Measurements from ENCODE around the gene IGSF3.
"Not testable (repeated sequence)": the region's sequence is repeated elsewhere in the genome, so short reads cannot be mapped to it uniquely, and the experiment has no call there.

IGSF3 gene

GRCh38 chr1:116684575-116684974, 17.0 kb upstream of the IGSF3 start:
- DNase-seq, result no peak

GRCh38 chr1:116682641-116683221, 15.2 kb upstream of the IGSF3 start:
- DNase-seq, result no peak

DNA sequence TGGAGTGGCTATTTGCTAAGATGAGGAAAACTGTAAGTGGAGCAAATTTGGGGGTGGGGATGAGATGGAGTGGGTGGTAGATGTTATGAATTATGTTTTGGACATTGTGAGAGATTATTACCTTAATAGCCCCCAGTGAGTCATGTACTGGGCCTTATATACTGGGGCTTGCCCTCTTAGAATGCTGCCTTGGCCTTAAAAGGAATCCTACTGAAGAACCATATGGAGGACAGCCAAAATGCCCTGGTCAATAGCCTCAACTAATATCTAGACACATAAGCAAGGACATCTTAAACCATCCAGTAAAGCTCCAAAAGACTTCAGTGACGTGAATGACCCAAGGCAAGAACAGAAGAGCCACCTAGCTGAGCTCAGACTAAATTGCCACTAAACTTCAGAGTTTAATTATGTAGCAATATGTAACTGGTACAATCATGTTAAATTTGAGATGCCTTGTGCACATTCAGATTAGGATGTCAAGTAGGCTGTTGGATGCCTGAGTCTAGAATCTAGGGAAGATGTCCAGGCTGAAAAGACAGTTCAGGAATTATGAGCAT, 13.9 kb upstream of the IGSF3 start:
- no peak for DNase-seq

DNA sequence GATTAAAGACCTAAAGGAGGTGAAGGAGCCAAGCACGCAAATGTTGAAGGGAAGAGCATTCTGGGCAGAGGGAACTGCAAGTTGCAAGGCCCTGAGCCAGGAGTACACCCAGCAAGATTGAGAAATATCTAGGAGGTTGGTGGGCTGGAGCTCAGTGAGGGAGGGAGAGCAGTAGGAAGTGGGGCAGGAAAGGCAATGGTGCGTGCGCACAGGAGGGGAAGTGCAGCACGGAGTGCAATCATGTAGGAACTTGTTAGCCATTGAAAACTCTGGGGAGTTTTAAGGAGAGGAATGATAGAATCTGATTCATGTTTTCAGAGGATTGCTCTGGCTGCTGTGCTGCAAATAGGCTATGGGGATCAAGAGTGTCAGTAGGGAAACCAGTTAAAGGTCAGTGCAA, 13.2 kb upstream of the IGSF3 start:
- DNase-seq, result no peak

GRCh38 chr1:116679828-116680628, 12.5 kb upstream of the IGSF3 start:
- DNase-seq, result no peak

GRCh38 chr1:116679091-116679827, 11.7 kb upstream of the IGSF3 start:
- DNase-seq, result no peak

GRCh38 chr1:116678732-116679090, 11.2 kb upstream of the IGSF3 start:
- no peak for DNase-seq

DNA sequence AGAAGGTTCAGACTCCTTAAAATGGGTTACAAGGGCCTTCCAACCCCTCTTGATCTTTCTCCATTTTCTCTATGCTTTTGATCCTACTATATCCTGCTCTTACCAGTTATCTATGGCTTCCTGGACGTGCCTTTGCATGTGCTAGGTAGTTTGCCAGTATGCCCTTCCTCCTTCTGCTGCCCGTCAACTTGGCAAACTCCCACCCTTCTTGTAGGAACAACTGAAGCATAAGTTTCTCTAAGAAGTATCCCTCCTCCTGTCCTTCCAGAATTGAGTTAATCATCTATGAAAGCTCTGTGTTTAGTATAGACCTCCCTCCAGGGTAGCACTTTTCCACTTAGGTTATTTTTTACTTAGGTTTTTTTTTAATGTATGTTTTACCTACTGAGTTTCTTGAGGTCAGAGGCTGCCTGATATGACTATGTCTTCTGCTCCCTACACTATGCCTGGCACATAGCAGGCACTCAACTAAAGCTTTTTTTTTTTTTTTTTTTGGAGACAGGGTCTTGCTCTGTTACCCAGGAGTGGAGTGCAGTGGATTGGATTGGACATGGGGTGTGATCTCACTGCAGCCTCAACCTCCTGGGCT, 10.0 kb upstream of the IGSF3 start:
- DNase-seq, result no peak

- no peak for DNase-seq
Measured at GRCh38 chr1:116676291-116676690, 8.8 kb upstream of the IGSF3 start.

GRCh38 chr1:116674751-116675150, 7.2 kb upstream of the IGSF3 start:
- DNase-seq, result no peak

DNA sequence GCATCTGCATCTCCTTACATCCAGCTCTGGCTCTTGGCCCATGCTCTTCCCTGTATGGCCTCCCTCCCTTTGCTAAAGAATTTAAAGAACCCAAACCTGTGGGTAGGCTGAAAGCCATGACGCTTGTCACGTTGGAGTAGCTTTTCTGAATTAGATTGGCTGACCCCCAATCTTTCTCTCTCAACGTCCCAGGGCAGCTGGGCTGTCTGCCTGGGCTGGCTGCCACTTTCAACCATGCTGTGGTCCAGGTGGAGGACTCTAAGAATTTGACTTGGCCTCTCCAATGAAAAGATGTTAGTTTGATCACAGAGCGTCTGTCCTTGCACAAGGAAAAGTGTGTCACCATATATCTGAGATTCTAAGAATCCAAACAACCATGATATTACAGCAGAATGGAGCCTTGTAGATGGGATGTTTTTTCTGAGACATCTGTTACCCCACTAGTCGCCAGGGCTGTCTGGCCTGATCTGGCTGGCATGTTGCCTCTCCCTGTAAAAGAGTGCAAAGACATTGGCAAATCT, 6.5 kb upstream of the IGSF3 start:
- DNase-seq, result no peak

- no peak for DNase-seq
Measured at GRCh38 chr1:116671912-116672311, 4.4 kb upstream of the IGSF3 start.

GRCh38 chr1:116671072-116671760, 3.7 kb upstream of the IGSF3 start:
- no peak for DNase-seq

DNA sequence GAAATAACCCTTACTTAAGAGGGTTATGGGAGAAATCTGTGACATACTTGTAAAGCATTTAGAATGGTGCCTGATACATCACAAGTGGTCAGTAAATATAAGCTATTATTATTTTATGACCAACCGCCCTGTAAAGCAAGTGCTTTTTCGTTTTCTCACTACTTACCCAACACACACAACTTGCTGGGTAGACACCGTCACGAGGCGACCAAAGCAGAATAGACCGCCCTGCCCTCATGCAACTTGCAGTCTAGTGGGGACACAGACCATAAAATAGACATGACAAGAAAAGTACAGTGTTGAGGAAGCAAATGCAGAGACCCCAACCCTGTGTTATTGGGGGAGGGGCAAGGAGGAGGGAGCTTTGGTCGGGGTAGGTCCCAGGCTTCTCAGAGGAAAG, 744 bp upstream of the IGSF3 start:
- DNase-seq, result no peak

- no peak for DNase-seq
Measured at GRCh38 chr1:116667078-116667574, 407 bp downstream of the IGSF3 start.

GRCh38 chr1:116666187-116667077, 1.1 kb downstream of the IGSF3 start:
- no peak for DNase-seq

DNA sequence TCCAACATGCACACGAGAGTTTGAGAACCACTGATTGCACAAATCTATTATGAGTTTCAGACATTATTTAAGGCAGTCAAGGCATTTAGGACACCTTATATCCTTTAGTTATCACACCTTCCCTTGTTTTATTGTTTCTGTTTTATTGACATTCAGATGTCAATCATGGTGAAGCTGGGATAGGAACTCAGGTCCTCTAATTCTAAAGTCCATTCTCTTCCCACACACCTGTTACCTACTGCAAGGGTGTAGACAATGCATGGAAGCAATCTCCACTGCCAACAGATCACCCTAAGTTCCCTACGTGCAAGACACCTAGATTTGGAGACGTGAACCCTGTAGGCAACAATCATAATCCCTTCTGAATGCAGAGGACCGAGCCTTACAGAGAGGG, 2.6 kb downstream of the IGSF3 start:
- DNase-seq, result no peak

DNA sequence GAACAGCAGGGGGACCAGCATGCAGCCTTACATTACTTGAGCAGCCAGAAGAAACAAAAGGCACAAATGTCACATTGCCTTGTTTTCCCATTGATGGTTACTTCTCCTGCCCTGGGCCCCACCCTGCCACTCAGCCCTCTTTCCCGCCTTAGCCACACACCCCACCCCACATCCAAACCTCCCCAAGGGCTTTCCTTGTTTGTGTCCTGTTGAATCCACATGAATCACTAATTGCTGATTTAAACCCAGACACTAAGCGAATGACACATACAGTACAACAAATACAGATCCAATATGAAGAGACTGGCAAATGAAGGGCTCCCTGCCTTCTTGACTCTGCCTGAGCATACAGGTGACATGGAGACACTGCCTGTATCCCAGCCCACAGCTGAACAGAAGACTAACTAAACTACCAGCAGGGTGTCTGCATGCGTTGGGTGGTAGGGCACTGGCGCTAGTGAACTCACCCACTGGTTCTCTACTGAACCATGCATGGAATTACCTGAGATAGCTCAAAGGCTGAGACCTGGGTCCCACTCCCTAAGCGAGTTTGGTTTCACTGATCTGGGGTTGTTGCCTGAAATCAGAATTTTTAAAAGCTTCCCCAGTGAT, 3.1 kb downstream of the IGSF3 start:
- DNase-seq, result no peak

- DNase-seq, result no peak
Measured at GRCh38 chr1:116663821-116664220, 3.7 kb downstream of the IGSF3 start.

DNA sequence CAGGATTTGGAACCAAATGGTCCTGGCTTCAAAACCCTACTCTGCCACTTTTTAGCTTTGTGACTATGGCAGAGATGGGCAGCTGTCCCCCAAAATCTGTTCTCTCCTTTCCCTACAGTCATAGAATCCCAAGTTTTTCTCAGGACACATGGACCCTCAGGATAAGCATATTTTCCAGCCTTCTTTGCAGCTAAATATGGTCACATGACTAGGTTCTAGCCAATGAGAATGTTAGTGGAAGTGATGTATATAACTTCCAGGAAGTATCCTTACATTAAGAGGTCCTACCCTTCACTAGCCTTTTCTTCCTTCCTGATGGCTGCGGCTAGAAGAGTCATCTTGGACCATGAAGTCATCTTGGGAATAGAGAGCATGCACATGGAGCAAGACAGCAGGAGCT, 5.9 kb downstream of the IGSF3 start:
- DNase-seq, result no peak

GRCh38 chr1:116658645-116659044, 8.9 kb downstream of the IGSF3 start:
- not testable (repeated sequence) for DNase-seq
